SJCRH30 (cell line): ENCODE data around the gene RABL6. TPM values are rescaled to one million over a fixed set of nuclear protein-coding genes. Genes with fewer than 3 reads are reported as not detected.
"Not testable (repeated sequence)": the region's sequence is repeated elsewhere in the genome, so short reads cannot be mapped to it uniquely, and the experiment has no call there.

Experiments used
- DNase-seq, 2 experiments: peaks; one replicate each; pipeline ENCODE4 v3.0.0-alpha.2; 2015 to 2020
- H3K27ac ChIP-seq: fragments of 250-450 bp; sonication (Bioruptor Pico); 2 replicates; pipeline ENCODE4 v1.5.1; 2020; ENCODE audit warnings: mild to moderate bottlenecking, moderate library complexity
- H3K27me3 ChIP-seq: fragments of 250-450 bp; sonication (Bioruptor Pico); 2 replicates; pipeline ENCODE4 v1.5.1; 2020; ENCODE audit warnings: mild to moderate bottlenecking, moderate library complexity
- H3K36me3 ChIP-seq: fragments of 250-450 bp; sonication (Bioruptor Pico); 2 replicates; pipeline ENCODE4 v1.5.1; 2020; ENCODE audit warnings: mild to moderate bottlenecking, moderate library complexity
- H3K4me1 ChIP-seq: fragments of 250-450 bp; sonication (Bioruptor Pico); 2 replicates; pipeline ENCODE4 v1.5.1; 2020; ENCODE audit warnings: mild to moderate bottlenecking, moderate library complexity
- H3K4me3 ChIP-seq: fragments of 250-450 bp; sonication (Bioruptor Pico); 2 replicates; pipeline ENCODE4 v1.5.1; 2020; ENCODE audit warnings: mild to moderate bottlenecking, moderate library complexity
- H3K9me3 ChIP-seq: fragments of 250-450 bp; sonication (Bioruptor Pico); replicated peaks from 2 replicates; pipeline ENCODE4 v1.5.1; 2020; ENCODE audit warnings: mild to moderate bottlenecking, moderate library complexity
- total RNA-seq: library from RNA; depleted of rRNA; stranded (reverse); fragments of >200 nt; shearing (Covaris generic); gene quantifications from 2 replicates; pipeline ENCODE4 v1.2.3, GENCODE V29; 2014

RABL6 gene
- total RNA-seq, 1 experiment from 2014 or later: 102 TPM

- peaks cover 28% of the 10 kb centered on the region for H3K36me3 ChIP-seq
- no peak overlapping the region for H3K4me3 ChIP-seq
- no peaks in the 10 kb centered on the region for H3K27me3 ChIP-seq
- no peak overlapping the region for H3K27ac ChIP-seq
- H3K4me1 ChIP-seq: peaks cover 4% of the 10 kb centered on the region; the same call in 1 of the 2 replicates
- DNase-seq: no peak
- H3K9me3 ChIP-seq: peaks cover 7% of the 10 kb centered on the region; the same call in 1 of the 2 replicates
Observed at GRCh38 chr9:136863623-136864273, 56.0 kb downstream of the RABL6 start.

- H3K27ac ChIP-seq: no peak overlapping the region
- H3K9me3 ChIP-seq: peaks cover 7% of the 10 kb centered on the region; the same call in 1 of the 2 replicates
- H3K27me3 ChIP-seq: no peaks in the 10 kb centered on the region
- no peak for DNase-seq
- peaks cover 26% of the 10 kb centered on the region for H3K36me3 ChIP-seq
- peaks cover 4% of the 10 kb centered on the region; the same call in 1 of the 2 replicates for H3K4me1 ChIP-seq
- H3K4me3 ChIP-seq: peak overlapping the region; percentile 92
Observed at GRCh38 chr9:136865041-136865767, 57.5 kb downstream of the RABL6 start.

GRCh38 chr9:136865768-136866103 is 58.0 kb downstream of the RABL6 start:
- Histone ChIP-seq H3K27ac (peak overlapping the region; percentile 71), H3K9me3 (peaks cover 8% of the 10 kb centered on the region), H3K4me3 (peak overlapping the region; percentile 92), H3K4me1 (peaks cover 4% of the 10 kb centered on the region; the same call in 1 of the 2 replicates), H3K36me3 (peaks cover 26% of the 10 kb centered on the region), H3K27me3 (no peaks in the 10 kb centered on the region)
- peak in 1 of 2 experiments; percentile 51 for DNase-seq

GRCh38 chr9:136866898-136867421 is 59.2 kb downstream of the RABL6 start:
- Histone ChIP-seq H3K9me3 (peaks cover 19% of the 10 kb centered on the region), H3K4me3 (peak overlapping the region; percentile 92), H3K36me3 (peaks cover 26% of the 10 kb centered on the region)
- H3K27me3 ChIP-seq, H3K27ac ChIP-seq, H3K4me1 ChIP-seq, DNase-seq: not testable (repeated sequence)

GRCh38 chr9:136867480-136867879 is 59.7 kb downstream of the RABL6 start:
- Histone ChIP-seq H3K36me3 (peaks cover 23% of the 10 kb centered on the region), H3K27ac (no peak overlapping the region), H3K4me3 (no peak overlapping the region), H3K9me3 (peaks cover 22% of the 10 kb centered on the region), H3K4me1 (peaks cover 4% of the 10 kb centered on the region; the same call in 1 of the 2 replicates), H3K27me3 (no peaks in the 10 kb centered on the region)
- no peak for DNase-seq

GRCh38 chr9:136867917-136868316 is 60.2 kb downstream of the RABL6 start:
- Histone ChIP-seq H3K4me1 (peaks cover 4% of the 10 kb centered on the region; the same call in 1 of the 2 replicates), H3K9me3 (peaks cover 26% of the 10 kb centered on the region), H3K27ac (no peak overlapping the region), H3K4me3 (no peak overlapping the region), H3K27me3 (no peaks in the 10 kb centered on the region), H3K36me3 (peaks cover 19% of the 10 kb centered on the region)
- DNase-seq: no peak

- Histone ChIP-seq H3K36me3 (peaks cover 11% of the 10 kb centered on the region), H3K9me3 (peaks cover 31% of the 10 kb centered on the region), H3K4me3 (no peak overlapping the region), H3K27me3 (no peaks in the 10 kb centered on the region), H3K4me1 (peaks cover 4% of the 10 kb centered on the region; the same call in 1 of the 2 replicates), H3K27ac (no peak overlapping the region)
- no peak for DNase-seq
Observed at GRCh38 chr9:136868644-136869043, 60.9 kb downstream of the RABL6 start.

GRCh38 chr9:136869611-136870010 is 61.9 kb downstream of the RABL6 start:
- H3K27me3 ChIP-seq, H3K27ac ChIP-seq, H3K4me3 ChIP-seq, DNase-seq, H3K4me1 ChIP-seq, H3K36me3 ChIP-seq: not testable (repeated sequence)
- peaks cover 33% of the 10 kb centered on the region for H3K9me3 ChIP-seq

DNA sequence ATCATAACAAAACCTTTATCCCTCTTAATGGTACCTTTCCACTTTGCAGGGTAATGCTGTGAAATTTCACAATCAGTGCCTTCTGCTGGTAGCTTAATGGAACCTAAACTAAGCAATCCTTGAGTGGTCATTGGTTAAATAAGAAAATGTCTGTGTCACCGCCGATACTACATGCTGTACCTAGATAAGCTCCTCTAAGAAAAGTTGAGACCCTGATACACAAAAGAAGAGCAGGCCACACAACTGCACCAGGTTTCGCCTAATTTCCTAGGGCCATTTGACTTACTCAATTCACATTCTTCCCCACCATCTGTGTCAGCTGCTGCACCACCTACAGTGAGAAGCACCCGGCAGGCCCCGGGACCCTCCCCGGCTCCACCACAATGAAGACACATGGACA is 67.4 kb downstream of the RABL6 start:
- no peaks in the 10 kb centered on the region for H3K4me1 ChIP-seq
- H3K36me3 ChIP-seq: no peaks in the 10 kb centered on the region
- peaks cover 26% of the 10 kb centered on the region for H3K9me3 ChIP-seq
- DNase-seq: no peak
- H3K27ac ChIP-seq: no peak overlapping the region
- no peaks in the 10 kb centered on the region for H3K27me3 ChIP-seq
- no peak overlapping the region for H3K4me3 ChIP-seq

DNA sequence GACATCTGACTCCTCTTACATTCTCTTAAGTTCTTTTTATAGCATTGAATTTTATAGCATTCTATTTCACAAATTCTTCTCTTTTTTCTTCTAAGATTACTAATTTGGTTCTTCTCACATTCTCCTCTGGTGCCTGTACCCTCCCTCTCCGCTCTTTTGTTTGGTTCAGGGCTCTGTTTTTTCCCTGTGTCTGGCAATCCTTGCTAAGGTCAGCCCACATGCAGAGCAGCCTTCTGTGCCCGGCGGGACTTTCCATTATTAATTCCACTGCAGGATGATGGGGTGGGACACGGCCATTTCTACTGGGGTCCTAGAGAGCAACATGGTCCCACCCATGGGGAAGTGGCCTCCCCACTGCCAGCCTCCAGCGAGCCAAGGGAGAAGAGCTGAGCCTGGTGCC is 68.7 kb downstream of the RABL6 start:
- H3K4me1 ChIP-seq: no peaks in the 10 kb centered on the region
- no peaks in the 10 kb centered on the region for H3K36me3 ChIP-seq
- no peak overlapping the region for H3K4me3 ChIP-seq
- no peak for DNase-seq
- peaks cover 17% of the 10 kb centered on the region for H3K9me3 ChIP-seq
- H3K27me3 ChIP-seq: no peaks in the 10 kb centered on the region
- H3K27ac ChIP-seq: no peak overlapping the region

DNA sequence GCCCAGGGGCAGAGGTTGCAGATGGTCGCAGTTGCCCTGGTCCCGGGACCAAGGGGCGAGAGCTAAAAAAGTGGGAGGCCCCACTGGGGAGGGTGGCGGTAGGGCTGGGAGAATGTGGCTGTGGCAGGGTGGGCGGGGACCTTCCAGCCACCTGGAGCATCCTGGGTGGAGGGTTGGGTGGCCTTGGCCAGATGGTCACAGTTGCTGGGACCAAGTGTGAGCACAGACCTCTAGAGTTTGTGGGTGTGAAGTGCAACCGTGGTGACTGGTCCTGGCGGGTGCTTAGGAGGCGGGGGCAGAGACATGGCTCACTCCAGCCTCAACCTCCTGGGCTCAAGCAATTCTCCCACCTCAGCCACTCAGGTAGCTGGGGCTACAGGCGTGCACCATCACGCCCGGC is 72.9 kb downstream of the RABL6 start:
- H3K4me1 ChIP-seq: peaks cover 8% of the 10 kb centered on the region; the same call in 1 of the 2 replicates
- no peak overlapping the region for H3K27ac ChIP-seq
- no peak for DNase-seq
- no peaks in the 10 kb centered on the region for H3K9me3 ChIP-seq
- no peaks in the 10 kb centered on the region for H3K36me3 ChIP-seq
- no peak overlapping the region for H3K4me3 ChIP-seq
- H3K27me3 ChIP-seq: no peaks in the 10 kb centered on the region

GRCh38 chr9:136881691-136882108 is 74.0 kb downstream of the RABL6 start:
- Histone ChIP-seq H3K36me3 (no peaks in the 10 kb centered on the region), H3K9me3 (no peaks in the 10 kb centered on the region), H3K27ac (no peak overlapping the region), H3K27me3 (no peaks in the 10 kb centered on the region), H3K4me3 (no peak overlapping the region), H3K4me1 (peaks cover 8% of the 10 kb centered on the region; the same call in 1 of the 2 replicates)
- peak in 1 of 2 experiments; percentile 40 for DNase-seq

GRCh38 chr9:136882109-136882946 is 74.6 kb downstream of the RABL6 start:
- Histone ChIP-seq H3K9me3 (no peaks in the 10 kb centered on the region), H3K36me3 (no peaks in the 10 kb centered on the region), H3K4me3 (peak overlapping the region; percentile 30), H3K27ac (no peak overlapping the region), H3K27me3 (no peaks in the 10 kb centered on the region), H3K4me1 (peaks cover 8% of the 10 kb centered on the region; the same call in 1 of the 2 replicates)
- peak; percentile 66 to 68 for DNase-seq

DNA sequence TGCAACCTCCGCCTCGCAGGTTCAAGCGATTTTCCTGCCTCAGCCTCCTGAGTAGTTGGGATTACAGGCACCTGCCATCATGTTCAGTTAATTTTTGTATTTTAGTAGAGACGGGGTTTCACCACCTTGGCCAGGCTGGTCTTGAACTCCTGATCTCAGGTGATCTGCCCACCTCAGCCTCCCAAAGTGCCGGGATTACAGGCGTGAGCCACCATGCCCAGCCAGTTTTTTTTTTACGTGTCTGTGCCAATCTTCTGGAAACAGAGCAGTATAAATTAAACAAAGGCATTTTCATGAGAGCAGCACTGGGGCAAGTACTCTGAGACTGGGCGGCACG is 75.2 kb downstream of the RABL6 start:
- H3K4me3 ChIP-seq, H3K27ac ChIP-seq, H3K4me1 ChIP-seq, H3K27me3 ChIP-seq, DNase-seq, H3K9me3 ChIP-seq, H3K36me3 ChIP-seq: not testable (repeated sequence)

DNA sequence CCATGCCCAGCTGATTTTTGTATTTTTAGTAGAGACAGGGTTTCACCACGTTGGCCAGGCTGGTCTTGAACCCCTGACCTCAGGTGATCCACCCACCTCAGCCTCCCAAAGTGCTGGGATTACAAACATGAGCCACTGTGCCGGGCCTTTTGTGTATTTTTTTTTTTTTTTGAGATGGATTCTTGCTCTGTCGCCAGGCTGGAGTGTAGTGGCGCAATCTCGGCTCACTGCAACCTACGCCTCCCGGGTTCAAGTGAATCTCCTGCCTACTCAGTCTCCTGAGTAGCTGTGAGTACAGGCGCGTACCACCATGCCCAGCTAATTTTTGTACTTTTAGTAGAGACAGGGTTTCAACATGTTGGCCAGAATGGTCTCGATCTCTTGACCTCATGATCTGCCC is 75.9 kb downstream of the RABL6 start:
- not testable (repeated sequence) for H3K27ac ChIP-seq, DNase-seq, H3K36me3 ChIP-seq, H3K4me3 ChIP-seq, H3K4me1 ChIP-seq, H3K27me3 ChIP-seq, H3K9me3 ChIP-seq
